ENCODE measurements around the gene OPN1LW.
"Not testable (repeated sequence)": the region's sequence is repeated elsewhere in the genome, so short reads cannot be mapped to it uniquely, and the experiment has no call there.

DNA sequence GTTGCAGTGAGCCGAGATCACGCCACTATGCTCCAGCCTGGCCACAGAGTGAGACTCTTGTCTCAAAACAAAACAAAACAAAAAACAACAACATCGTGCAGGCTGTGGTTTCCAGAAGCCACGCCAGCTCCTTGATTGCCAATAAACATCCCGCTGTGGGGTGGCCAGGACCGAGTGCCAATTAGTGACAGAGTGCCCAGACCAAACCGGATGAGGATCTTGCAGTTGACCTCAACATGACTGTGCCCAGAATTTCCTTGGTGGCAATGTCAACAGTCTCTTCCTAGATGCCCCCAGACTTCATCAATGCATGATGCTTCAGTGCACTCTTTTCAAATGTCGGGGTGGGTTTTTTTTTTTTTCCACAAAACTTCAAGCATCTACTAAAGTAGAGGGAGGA is 39.8 kb downstream of the OPN1LW start:
- TF ChIP-seq, protein P1, sequence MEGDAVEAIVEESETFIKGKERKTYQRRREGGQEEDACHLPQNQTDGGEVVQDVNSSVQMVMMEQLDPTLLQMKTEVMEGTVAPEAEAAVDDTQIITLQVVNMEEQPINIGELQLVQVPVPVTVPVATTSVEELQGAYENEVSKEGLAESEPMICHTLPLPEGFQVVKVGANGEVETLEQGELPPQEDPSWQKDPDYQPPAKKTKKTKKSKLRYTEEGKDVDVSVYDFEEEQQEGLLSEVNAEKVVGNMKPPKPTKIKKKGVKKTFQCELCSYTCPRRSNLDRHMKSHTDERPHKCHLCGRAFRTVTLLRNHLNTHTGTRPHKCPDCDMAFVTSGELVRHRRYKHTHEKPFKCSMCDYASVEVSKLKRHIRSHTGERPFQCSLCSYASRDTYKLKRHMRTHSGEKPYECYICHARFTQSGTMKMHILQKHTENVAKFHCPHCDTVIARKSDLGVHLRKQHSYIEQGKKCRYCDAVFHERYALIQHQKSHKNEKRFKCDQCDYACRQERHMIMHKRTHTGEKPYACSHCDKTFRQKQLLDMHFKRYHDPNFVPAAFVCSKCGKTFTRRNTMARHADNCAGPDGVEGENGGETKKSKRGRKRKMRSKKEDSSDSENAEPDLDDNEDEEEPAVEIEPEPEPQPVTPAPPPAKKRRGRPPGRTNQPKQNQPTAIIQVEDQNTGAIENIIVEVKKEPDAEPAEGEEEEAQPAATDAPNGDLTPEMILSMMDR (conservative IDR thresholded peaks at IDR 0.05; ENCODE audit: low read depth, low read length) = not testable (repeated sequence)
- not testable (repeated sequence) for TF ChIP-seq EZH2 (IDR thresholded peaks at IDR 0.05; ENCODE audit: borderline replicate concordance, low read depth, low read length, poor library complexity, severe bottlenecking)
